DOHH2 (cell line): ENCODE data around the gene OR14A16.

ENCODE experiments used
- H3F3A ChIP-seq: fragments of 200-600 bp; sonication (generic), shearing (Covaris generic); 2 replicates; pipeline ENCODE4 v1.6.0; 2016; ENCODE audit warnings: antibody characterized with exemption, mild to moderate bottlenecking; ENCODE audit not compliant: control insufficient read depth, insufficient read depth
- H3K27ac ChIP-seq: fragments of 200-600 bp; sonication (generic); 2 replicates; pipeline ENCODE4 v1.5.1; 2014; ENCODE audit warnings: low read depth, mild to moderate bottlenecking, low read length, moderate library complexity
- H3K27me3 ChIP-seq: fragments of 200-600 bp; sonication (generic); 2 replicates; pipeline ENCODE4 v1.6.1; 2014; ENCODE audit warnings: mild to moderate bottlenecking, low read length, mixed read lengths; ENCODE audit not compliant: control insufficient read depth
- H3K36me3 ChIP-seq: fragments of 200-600 bp; sonication (generic); 2 replicates; pipeline ENCODE4 v1.6.1; 2014; ENCODE audit warnings: mild to moderate bottlenecking, low read length, moderate library complexity, mixed read lengths; ENCODE audit not compliant: control insufficient read depth
- H3K4me1 ChIP-seq: fragments of 200-600 bp; sonication (generic); 2 replicates; pipeline ENCODE4 v1.6.1; 2014; ENCODE audit warnings: mild to moderate bottlenecking, low read length, mixed read lengths; ENCODE audit not compliant: control insufficient read depth
- H3K4me2 ChIP-seq: fragments of 200-600 bp; sonication (generic); 2 replicates; pipeline ENCODE4 v1.6.0; 2014; ENCODE audit warnings: mild to moderate bottlenecking, low read length, moderate library complexity
- H3K4me3 ChIP-seq: fragments of 200-600 bp; sonication (generic); 2 replicates; pipeline ENCODE4 v1.5.1; 2014; ENCODE audit warnings: mild to moderate bottlenecking, low read length, mixed read lengths
- H3K79me2 ChIP-seq: fragments of 200-600 bp; sonication (generic); 2 replicates; pipeline ENCODE4 v1.6.1; 2014; ENCODE audit warnings: mild to moderate bottlenecking, low read length, mixed read lengths; ENCODE audit not compliant: control insufficient read depth
- H3K9me2 ChIP-seq: fragments of 200-600 bp; sonication (generic); replicated peaks from 2 replicates; pipeline ENCODE4 v1.6.1; 2014; ENCODE audit warnings: mild to moderate bottlenecking, low read length, mixed read lengths; ENCODE audit not compliant: control insufficient read depth
- H3K9me3 ChIP-seq: fragments of 200-600 bp; sonication (generic); 2 replicates; pipeline ENCODE4 v1.6.1; 2014; ENCODE audit warnings: antibody characterized with exemption, low read length, mixed read lengths; ENCODE audit not compliant: control insufficient read depth, insufficient read depth
- H4K20me1 ChIP-seq: fragments of 200-600 bp; sonication (generic); 2 replicates; pipeline ENCODE4 v1.6.0; 2014; ENCODE audit warnings: low read depth, mild to moderate bottlenecking, antibody characterized with exemption, low read length, moderate library complexity; ENCODE audit not compliant: control insufficient read depth, insufficient read depth
- EZH2phosphoT487 ChIP-seq: fragments of 200-600 bp; sonication (generic); IDR thresholded peaks from 2 replicates; pipeline ENCODE4 v1.6.1; 2017; ENCODE audit warnings: borderline replicate concordance, mild to moderate bottlenecking, antibody characterized with exemption, low read length, moderate library complexity, mixed read lengths
- TF ChIP-seq, protein P1 (sequence below): fragments of 200-600 bp; sonication (generic); IDR thresholded peaks from one replicate; pipeline ENCODE4 v1.5.1; 2014; ENCODE audit warnings: antibody characterized with exemption, mild to moderate bottlenecking, low read depth, low read length; ENCODE audit not compliant: poor library complexity, severe bottlenecking

Gene OR14A16

DNA sequence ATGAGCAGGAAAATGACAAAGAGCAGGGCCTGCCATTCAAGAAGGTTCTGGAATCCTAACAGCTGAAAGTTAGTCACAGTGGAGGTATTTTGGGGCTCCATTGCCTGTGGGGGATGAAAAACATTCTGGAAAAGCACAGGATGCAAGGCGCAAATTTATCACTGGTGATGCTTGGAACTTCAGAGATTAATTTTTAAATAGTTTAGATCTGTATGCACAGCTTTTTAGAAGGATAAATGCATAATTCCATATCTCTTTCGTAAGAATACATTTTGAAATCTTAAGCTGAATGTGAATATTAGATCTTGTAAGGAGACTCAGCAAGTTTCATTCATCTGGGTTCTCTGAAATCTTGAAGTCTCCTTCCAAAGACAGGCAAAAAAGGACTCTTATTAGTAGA lies 17.9 kb upstream of the OR14A16 start, which contains the start of gene OR11L1:
OR11L1 (minus strand) TSS at position 101 of the 400 bp plus-strand sequence; CDS start at position 101, 0 bp downstream.
- Histone ChIP-seq H3K4me2 (no peak within 1 kb of the TSS), H3K27ac (no peak within 1 kb of the TSS), H3K36me3 (no peaks in the 10 kb centered on the region), H3K4me3 (no peak within 1 kb of the TSS), H3K4me1 (no peaks in the 10 kb centered on the region), H4K20me1 (no peaks in the 10 kb centered on the region), H3K9me3 (no peaks in the 10 kb centered on the region), H3K27me3 (no peaks in the 10 kb centered on the region), H3K79me2 (no peaks in the 10 kb centered on the region), H3K9me2 (no peaks in the 10 kb centered on the region), H3F3A (no peaks in the 10 kb centered on the region)
- TF ChIP-seq, protein P1, sequence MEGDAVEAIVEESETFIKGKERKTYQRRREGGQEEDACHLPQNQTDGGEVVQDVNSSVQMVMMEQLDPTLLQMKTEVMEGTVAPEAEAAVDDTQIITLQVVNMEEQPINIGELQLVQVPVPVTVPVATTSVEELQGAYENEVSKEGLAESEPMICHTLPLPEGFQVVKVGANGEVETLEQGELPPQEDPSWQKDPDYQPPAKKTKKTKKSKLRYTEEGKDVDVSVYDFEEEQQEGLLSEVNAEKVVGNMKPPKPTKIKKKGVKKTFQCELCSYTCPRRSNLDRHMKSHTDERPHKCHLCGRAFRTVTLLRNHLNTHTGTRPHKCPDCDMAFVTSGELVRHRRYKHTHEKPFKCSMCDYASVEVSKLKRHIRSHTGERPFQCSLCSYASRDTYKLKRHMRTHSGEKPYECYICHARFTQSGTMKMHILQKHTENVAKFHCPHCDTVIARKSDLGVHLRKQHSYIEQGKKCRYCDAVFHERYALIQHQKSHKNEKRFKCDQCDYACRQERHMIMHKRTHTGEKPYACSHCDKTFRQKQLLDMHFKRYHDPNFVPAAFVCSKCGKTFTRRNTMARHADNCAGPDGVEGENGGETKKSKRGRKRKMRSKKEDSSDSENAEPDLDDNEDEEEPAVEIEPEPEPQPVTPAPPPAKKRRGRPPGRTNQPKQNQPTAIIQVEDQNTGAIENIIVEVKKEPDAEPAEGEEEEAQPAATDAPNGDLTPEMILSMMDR, result no peak

DNA sequence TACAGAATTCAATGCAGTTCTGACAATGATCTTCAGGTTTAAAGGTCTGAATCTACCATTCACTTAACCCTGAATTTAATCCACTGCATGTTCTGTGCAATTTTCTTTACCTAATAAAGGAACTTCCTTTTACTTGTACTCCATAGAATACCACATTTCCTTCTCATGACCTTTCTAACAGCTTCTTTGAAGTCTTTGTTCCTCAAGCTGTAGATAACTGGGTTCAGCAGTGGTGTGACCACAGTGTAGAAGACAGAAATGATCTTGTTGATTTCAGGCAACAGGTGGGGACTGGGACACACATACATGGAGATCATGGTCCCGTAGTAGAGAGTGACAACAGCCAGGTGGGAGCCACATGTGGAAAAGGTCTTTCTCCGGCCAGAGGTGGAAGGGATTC lies 16.9 kb upstream of the OR14A16 start:
- H3F3A ChIP-seq, result no peaks in the 10 kb centered on the region
- H3K4me2 ChIP-seq, result no peak overlapping the region
- H3K4me1 ChIP-seq, result no peaks in the 10 kb centered on the region
- H3K36me3 ChIP-seq, result no peaks in the 10 kb centered on the region
- H3K4me3 ChIP-seq, result no peak overlapping the region
- no peak for TF ChIP-seq EZH2phosphoT487
- TF ChIP-seq, protein P1, result no peak
- no peaks in the 10 kb centered on the region for H3K9me3 ChIP-seq
- H3K79me2 ChIP-seq, result no peaks in the 10 kb centered on the region
- H3K9me2 ChIP-seq, result no peaks in the 10 kb centered on the region
- no peak overlapping the region for H3K27ac ChIP-seq
- no peaks in the 10 kb centered on the region for H3K27me3 ChIP-seq
- H4K20me1 ChIP-seq, result no peaks in the 10 kb centered on the region

DNA sequence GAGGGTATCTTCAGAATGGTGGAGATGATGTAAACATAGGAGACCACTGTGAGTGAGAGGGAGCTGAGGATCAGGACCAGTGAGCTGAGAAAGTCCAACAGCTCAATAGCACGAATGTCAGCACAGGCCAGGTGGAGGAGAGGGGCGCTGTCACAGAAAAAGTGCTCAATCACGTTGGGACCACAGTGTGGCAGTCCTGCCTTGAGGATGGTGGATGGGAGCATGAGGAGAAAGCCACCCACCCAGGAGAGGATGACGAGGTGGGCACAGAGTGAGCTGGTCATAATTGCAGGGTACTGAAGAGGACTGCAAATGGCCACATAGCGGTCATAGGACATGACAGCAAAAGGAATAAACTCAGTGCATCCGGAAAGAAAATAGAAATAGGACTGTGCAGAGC lies 9.7 kb upstream of the OR14A16 start:
- Histone ChIP-seq H3K4me3 (no peak overlapping the region), H3K4me2 (no peak overlapping the region), H3K27me3 (no peaks in the 10 kb centered on the region), H3K9me2 (no peaks in the 10 kb centered on the region), H3K9me3 (no peaks in the 10 kb centered on the region), H3K36me3 (no peaks in the 10 kb centered on the region), H4K20me1 (no peaks in the 10 kb centered on the region), H3F3A (no peaks in the 10 kb centered on the region), H3K79me2 (no peaks in the 10 kb centered on the region), H3K4me1 (no peaks in the 10 kb centered on the region), H3K27ac (no peak overlapping the region)
- TF ChIP-seq EZH2phosphoT487, result no peak
- TF ChIP-seq, protein P1, result no peak

DNA sequence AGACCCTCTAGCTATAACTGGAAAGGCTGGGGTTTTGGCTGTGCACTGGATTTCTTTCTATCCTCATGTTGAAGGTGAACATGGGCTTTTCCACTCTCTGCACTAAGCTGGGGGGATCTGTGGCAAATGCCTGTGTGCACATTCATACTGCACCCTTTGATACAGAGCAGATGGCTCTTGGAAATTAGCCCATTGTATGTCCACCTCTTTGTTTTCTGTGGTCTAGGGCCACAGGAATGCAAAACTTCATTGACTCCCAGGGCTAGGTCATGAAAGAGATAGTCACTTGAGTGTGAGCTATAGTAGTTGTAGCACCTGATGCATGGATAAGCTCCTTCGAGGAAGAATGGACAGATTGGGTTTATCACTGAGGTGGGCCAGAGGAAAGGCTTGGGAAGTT lies 5.7 kb upstream of the OR14A16 start:
- Histone ChIP-seq H4K20me1 (no peaks in the 10 kb centered on the region), H3K27ac (no peak overlapping the region), H3K4me2 (no peak overlapping the region), H3K36me3 (no peaks in the 10 kb centered on the region), H3F3A (no peaks in the 10 kb centered on the region), H3K4me1 (peaks cover 1% of the 10 kb centered on the region), H3K9me2 (no peaks in the 10 kb centered on the region), H3K79me2 (no peaks in the 10 kb centered on the region), H3K4me3 (no peak overlapping the region), H3K9me3 (no peaks in the 10 kb centered on the region), H3K27me3 (no peaks in the 10 kb centered on the region)
- TF ChIP-seq EZH2phosphoT487, result no peak
- TF ChIP-seq, protein P1, result no peak
